GM23248 (cell line): ENCODE measurements around the gene LYPD4. TPM values are rescaled to one million over a fixed set of nuclear protein-coding genes. Genes with fewer than 3 reads are reported as not detected.

Experiments
- DNase-seq: peaks from one replicate; pipeline ENCODE4 v3.0.0-alpha.2; 2015
- H2AFZ ChIP-seq: fragments of 200-600 bp; sonication (generic); 2 replicates; pipeline ENCODE4 v1.6.1; 2016; ENCODE audit warnings: antibody characterized with exemption
- H3F3A ChIP-seq: fragments of 200-600 bp; sonication (generic); 2 replicates; pipeline ENCODE4 v1.6.1; 2016; ENCODE audit warnings: mild to moderate bottlenecking, antibody characterized with exemption, mixed run types; ENCODE audit not compliant: insufficient read depth
- H3K27ac ChIP-seq: fragments of 200-600 bp; sonication (generic); 2 replicates; pipeline ENCODE4 v1.5.1; 2016; ENCODE audit warnings: mild to moderate bottlenecking
- H3K27me3 ChIP-seq: fragments of 200-600 bp; sonication (generic); replicated peaks from 2 replicates; pipeline ENCODE4 v1.6.1; 2016; ENCODE audit warnings: mild to moderate bottlenecking; ENCODE audit not compliant: insufficient read depth
- H3K36me3 ChIP-seq: fragments of 200-600 bp; sonication (generic); 2 replicates; pipeline ENCODE4 v1.6.1; 2016; ENCODE audit warnings: low read depth, mild to moderate bottlenecking
- H3K4me1 ChIP-seq: fragments of 200-600 bp; sonication (generic); 2 replicates; pipeline ENCODE4 v1.6.1; 2016; ENCODE audit warnings: mild to moderate bottlenecking; ENCODE audit not compliant: insufficient read depth
- H3K4me2 ChIP-seq: fragments of 200-600 bp; sonication (generic); one replicate; pipeline ENCODE4 v1.6.1; 2016; ENCODE audit warnings: mild to moderate bottlenecking; ENCODE audit not compliant: unreplicated experiment
- H3K4me3 ChIP-seq: fragments of 200-600 bp; sonication (generic); 2 replicates; pipeline ENCODE4 v1.5.1; 2016; ENCODE audit warnings: mild to moderate bottlenecking
- H3K79me2 ChIP-seq: fragments of 200-600 bp; sonication (generic); 2 replicates; pipeline ENCODE4 v1.6.1; 2016; ENCODE audit warnings: mild to moderate bottlenecking; ENCODE audit not compliant: insufficient read depth
- H3K9ac ChIP-seq: fragments of 200-600 bp; sonication (generic); 2 replicates; pipeline ENCODE4 v1.6.1; 2016; ENCODE audit warnings: mild to moderate bottlenecking
- H3K9me2 ChIP-seq: fragments of 200-600 bp; sonication (generic); 2 replicates; pipeline ENCODE4 v1.6.1; 2016; ENCODE audit warnings: mixed run types, mild to moderate bottlenecking, moderate library complexity; ENCODE audit not compliant: insufficient read depth
- H3K9me3 ChIP-seq: fragments of 200-600 bp; sonication (generic); one replicate; pipeline ENCODE4 v1.6.1; 2017; ENCODE audit warnings: low read depth
- H4K20me1 ChIP-seq: fragments of 200-600 bp; sonication (generic); 2 replicates; pipeline ENCODE4 v1.6.0; 2016; ENCODE audit not compliant: insufficient read depth
- EZH2 ChIP-seq: fragments of 200-600 bp; sonication (generic); IDR thresholded peaks from 2 replicates; pipeline ENCODE4 v1.6.1; 2018; ENCODE audit warnings: antibody characterized with exemption, mild to moderate bottlenecking; ENCODE audit not compliant: insufficient read depth, poor library complexity, severe bottlenecking
- EZH2phosphoT487 ChIP-seq: fragments of 200-600 bp; sonication (generic); IDR thresholded peaks from 2 replicates; pipeline ENCODE4 v1.6.1; 2018; ENCODE audit warnings: antibody characterized with exemption, moderate library complexity, mild to moderate bottlenecking, low read depth; ENCODE audit not compliant: insufficient read depth
- WGBS, 2 experiments: methylation state at CpG; one replicate each; pipeline ENCODE4 v1.1.6; 2015 to 2017; ENCODE audit warnings: low lambda C conversion rate in 2 of 2, low coverage in 1 of 2; ENCODE audit errors: missing lambda C conversion rate in 2 of 2; 5-methylcytosine and 5-hydroxymethylcytosine counted together
- in situ Hi-C: fragments of 300-500 bp; cut with MboI; formaldehyde crosslinking; loops from 2 replicates; pipeline ENCODE4 v1.15.0; 2020
- polyA plus RNA-seq: library from polyadenylated mRNA; unstranded; fragments of >200 nt; fragmentation: Nextera tagmentation; extraction: Ambion mirVana; gene quantifications from 2 replicates; pipeline ENCODE4 v1.2.1, GENCODE V29; 2016
- total RNA-seq: library from RNA; depleted of rRNA; stranded (reverse); fragments of >200 nt; shearing (Covaris generic); gene quantifications from 2 replicates; pipeline ENCODE4 v1.2.3, GENCODE V29; 2014

LYPD4 gene
- total and polyA plus RNA-seq, 2 experiments from 2014 or later, result not detected

DNA sequence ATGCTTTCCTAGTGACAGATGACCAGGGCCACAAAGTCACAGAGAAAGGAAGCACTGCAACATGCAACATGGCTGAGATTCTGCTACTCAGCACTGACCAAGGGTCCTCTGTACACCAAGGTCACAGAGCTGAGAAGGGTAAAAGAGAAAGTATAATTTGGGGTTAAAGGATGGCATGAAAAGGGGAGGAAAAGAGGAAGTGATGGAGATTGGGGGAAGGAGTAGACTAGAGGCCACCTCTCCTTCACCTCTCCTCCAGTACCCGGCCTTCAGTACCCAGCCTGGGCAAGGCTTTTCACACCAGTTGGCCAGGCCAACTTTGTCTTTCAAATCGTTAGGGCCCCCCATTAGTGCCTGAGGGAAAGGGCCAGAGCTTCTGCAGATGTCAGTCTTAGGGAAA lies 9.3 kb upstream of the LYPD4 start:
- no peak for DNase-seq
- TF ChIP-seq EZH2phosphoT487 (no peak), EZH2 (no peak)
- WGBS, 2 experiments, result 13 to 15% methylated on average over 2 of the region's 2 CpGs
- Histone ChIP-seq H2AFZ (no peak overlapping the region), H3K36me3 (no peaks in the 10 kb centered on the region), H3K4me3 (no peak overlapping the region), H3K9me2 (no peaks in the 10 kb centered on the region), H4K20me1 (no peaks in the 10 kb centered on the region), H3K4me1 (no peaks in the 10 kb centered on the region), H3K79me2 (no peaks in the 10 kb centered on the region), H3K27me3 (peaks cover 47% of the 10 kb centered on the region), H3K9me3 (no peaks in the 10 kb centered on the region), H3K4me2 (no peak overlapping the region), H3K9ac (no peak overlapping the region), H3K27ac (no peak overlapping the region), H3F3A (0 out of 2 replicates have a peak, but pooled peaks cover under 1% of the 10 kb centered on the region)
- in situ Hi-C loops, result no loop called here

DNA sequence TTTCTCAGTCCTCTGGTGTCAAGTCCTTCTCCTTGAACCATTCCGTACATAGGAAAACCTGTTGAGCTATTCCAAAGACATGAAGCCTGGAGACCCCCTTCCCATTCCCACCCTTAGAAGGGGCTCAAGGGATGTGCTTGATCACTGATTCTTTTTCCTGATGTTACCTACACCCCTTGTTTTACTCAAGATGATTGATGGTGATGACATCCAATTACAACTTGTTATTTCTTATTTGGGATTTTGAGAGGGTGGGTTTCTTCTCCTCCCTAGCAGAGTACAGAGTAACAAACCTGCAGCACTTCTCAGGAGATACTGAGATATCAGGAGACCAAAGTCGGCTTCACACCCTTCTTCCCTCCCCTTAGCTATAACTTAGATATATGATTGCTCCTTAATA lies 8.9 kb upstream of the LYPD4 start:
- 14 to 32% methylated on average over 2 of the region's 2 CpGs for WGBS, 2 experiments

DNA sequence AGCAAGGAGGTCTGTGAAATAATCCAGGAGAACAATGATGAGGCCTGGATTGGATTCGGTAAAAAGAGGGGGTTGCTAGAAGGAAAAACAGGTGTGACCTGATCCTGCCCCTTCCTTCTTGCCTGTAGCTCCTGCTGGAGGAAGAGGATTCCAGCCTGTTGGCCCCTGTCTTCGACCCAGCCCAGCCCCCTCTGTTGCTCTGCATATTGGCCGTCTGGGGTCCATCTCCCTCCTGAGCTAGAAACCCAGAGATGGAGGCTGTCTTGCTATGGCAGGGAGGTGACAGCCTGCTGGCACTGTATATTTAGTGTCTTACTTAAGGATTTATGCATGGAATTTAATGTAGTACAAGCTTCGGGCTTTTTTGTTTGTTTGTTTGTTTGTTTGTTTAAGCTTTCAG lies 7.0 kb upstream of the LYPD4 start:
- no peak overlapping the region for H3K27ac ChIP-seq
- DNase-seq, result no peak
- no peak overlapping the region for H3K9ac ChIP-seq
- WGBS, 2 experiments, result 8 to 13% methylated on average over 4 of the region's 4 CpGs
- H3K4me2 ChIP-seq, result no peak overlapping the region
- no peaks in the 10 kb centered on the region for H4K20me1 ChIP-seq
- H3K79me2 ChIP-seq, result no peaks in the 10 kb centered on the region
- H3K27me3 ChIP-seq, result peaks cover 47% of the 10 kb centered on the region
- in situ Hi-C loops, result no loop called here
- no peak overlapping the region for H3K4me3 ChIP-seq
- H3K4me1 ChIP-seq, result no peaks in the 10 kb centered on the region
- no peaks in the 10 kb centered on the region for H3K9me3 ChIP-seq
- no peak for TF ChIP-seq EZH2
- TF ChIP-seq EZH2phosphoT487, result no peak
- H3K9me2 ChIP-seq, result no peaks in the 10 kb centered on the region
- H3F3A ChIP-seq, result no peaks in the 10 kb centered on the region
- H2AFZ ChIP-seq, result no peak overlapping the region
- H3K36me3 ChIP-seq, result no peaks in the 10 kb centered on the region

More for the DNA sequence above, 8.9 kb upstream of the LYPD4 start:
- Histone ChIP-seq H3K9me3 (no peaks in the 10 kb centered on the region), H3K36me3 (no peaks in the 10 kb centered on the region), H3K4me3 (no peak overlapping the region), H3K9ac (no peak overlapping the region), H3K79me2 (no peaks in the 10 kb centered on the region), H3K4me2 (no peak overlapping the region), H3F3A (no peaks in the 10 kb centered on the region), H3K27ac (no peak overlapping the region), H3K4me1 (no peaks in the 10 kb centered on the region), H3K9me2 (no peaks in the 10 kb centered on the region), H2AFZ (no peak overlapping the region), H3K27me3 (peaks cover 47% of the 10 kb centered on the region), H4K20me1 (no peaks in the 10 kb centered on the region)
- TF ChIP-seq EZH2phosphoT487, result no peak
- DNase-seq, result no peak
- in situ Hi-C loops, result no loop called here

DNA sequence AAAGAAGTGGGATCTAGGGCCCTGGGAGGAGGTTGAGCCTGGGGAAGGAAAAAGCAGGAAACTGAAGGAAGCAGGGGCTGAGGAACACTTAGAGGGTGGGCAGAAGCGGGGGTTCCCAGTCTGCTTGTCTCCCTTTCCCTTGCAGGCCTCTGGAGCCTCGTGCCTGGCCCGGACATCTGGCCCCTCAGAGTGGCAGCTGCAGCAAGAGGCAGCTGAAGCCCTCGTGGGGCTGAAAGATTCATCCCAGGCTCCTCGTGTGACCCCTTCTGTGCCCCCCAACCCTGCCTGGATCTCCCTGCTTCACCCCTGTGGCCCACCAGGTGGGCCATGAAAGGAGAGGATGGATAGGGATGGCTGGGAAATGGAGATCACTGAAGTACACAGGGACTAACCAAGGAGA lies 5.9 kb upstream of the LYPD4 start:
- no peak overlapping the region for H3K9ac ChIP-seq
- no peak overlapping the region for H3K4me3 ChIP-seq
- WGBS, 2 experiments, result 7 to 11% methylated on average over 5 of the region's 5 CpGs
- DNase-seq, result no peak
- no peak overlapping the region for H2AFZ ChIP-seq
- no peaks in the 10 kb centered on the region for H3K9me2 ChIP-seq
- H3K9me3 ChIP-seq, result no peaks in the 10 kb centered on the region
- no peaks in the 10 kb centered on the region for H3K36me3 ChIP-seq
- no peaks in the 10 kb centered on the region for H3F3A ChIP-seq
- no peak overlapping the region for H3K27ac ChIP-seq
- no peaks in the 10 kb centered on the region for H3K79me2 ChIP-seq
- H3K4me1 ChIP-seq, result no peaks in the 10 kb centered on the region
- no peak for TF ChIP-seq EZH2
- no peak for TF ChIP-seq EZH2phosphoT487
- H3K27me3 ChIP-seq, result peaks cover 46% of the 10 kb centered on the region
- H3K4me2 ChIP-seq, result no peak overlapping the region
- H4K20me1 ChIP-seq, result no peaks in the 10 kb centered on the region
- in situ Hi-C loops, result no loop called here

DNA sequence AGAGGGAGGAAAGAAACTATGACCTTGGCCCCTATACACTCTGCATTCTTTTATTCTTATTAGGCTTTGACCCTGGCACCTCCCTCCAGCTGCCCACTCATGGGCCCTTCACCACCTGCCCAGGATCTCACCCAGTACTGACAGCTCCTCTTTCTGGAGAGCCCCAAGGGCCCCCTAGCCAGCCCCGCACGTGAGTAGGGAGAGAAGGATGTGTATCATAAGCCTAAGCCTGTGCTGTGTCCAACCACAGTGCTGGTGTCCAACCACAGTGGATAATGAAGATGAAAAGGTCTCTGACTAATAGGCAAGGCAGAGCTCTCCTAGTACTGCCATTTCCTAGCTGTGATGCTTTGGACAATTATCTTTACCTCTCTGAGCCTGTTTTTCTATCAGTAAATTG lies 4.6 kb upstream of the LYPD4 start:
- 24% methylated on average over 2 of the region's 2 CpGs for WGBS, 2 experiments
- in situ Hi-C loops, result no loop called here
- Histone ChIP-seq H3K4me1 (no peaks in the 10 kb centered on the region), H3K4me2 (no peak overlapping the region), H3K9ac (no peak overlapping the region), H3K9me2 (no peaks in the 10 kb centered on the region), H3K79me2 (no peaks in the 10 kb centered on the region), H3K4me3 (no peak overlapping the region), H3K9me3 (no peaks in the 10 kb centered on the region), H2AFZ (no peak overlapping the region), H3K36me3 (no peaks in the 10 kb centered on the region), H3K27me3 (peaks cover 39% of the 10 kb centered on the region), H3F3A (no peaks in the 10 kb centered on the region), H4K20me1 (no peaks in the 10 kb centered on the region), H3K27ac (no peak overlapping the region)
- no peak for DNase-seq
- TF ChIP-seq EZH2 (no peak), EZH2phosphoT487 (no peak)
